HG02623 (cell line): ENCODE results near the gene TOR2A.
A peak's percentile ranks its signal among the peaks of the same experiment; 100 is the strongest.

Source experiments
- ATAC-seq: cut with Tn5 transposase; IDR thresholded peaks from one replicate; pipeline ENCODE4 v1.9.1; 2021; ENCODE audit warnings: moderate library complexity; ENCODE audit not compliant: unreplicated experiment

The TOR2A gene

GRCh38 chr9:127721391-127721821, 13.7 kb downstream of the TOR2A start:
- ATAC-seq, result no peak

GRCh38 chr9:127720865-127721227, 14.2 kb downstream of the TOR2A start:
- no peak for ATAC-seq

GRCh38 chr9:127720031-127720864, 14.8 kb downstream of the TOR2A start:
- ATAC-seq, result no peak

GRCh38 chr9:127717766-127718165, 17.3 kb downstream of the TOR2A start:
- ATAC-seq, result no peak

- no peak for ATAC-seq
Observed at GRCh38 chr9:127716412-127716811, 18.7 kb downstream of the TOR2A start.

GRCh38 chr9:127715470-127716337, 19.4 kb downstream of the TOR2A start, which contains the start of the genes PTRH1 and TTC16:
PTRH1 (minus strand) TSS chr9:127715663; CDS start chr9:127715639, 24 bp downstream.
TTC16 (plus strand) TSS chr9:127716079; CDS start chr9:127716146, 67 bp downstream.
- ATAC-seq, result peak; percentile 93

- no peak for ATAC-seq
Observed at GRCh38 chr9:127714951-127715469, 20.1 kb downstream of the TOR2A start.

- no peak for ATAC-seq
Observed at GRCh38 chr9:127714020-127714750, 20.9 kb downstream of the TOR2A start.

- no peak for ATAC-seq
Observed at GRCh38 chr9:127712867-127713266, 22.2 kb downstream of the TOR2A start.

- ATAC-seq, result no peak
Observed at GRCh38 chr9:127712371-127712770, 22.7 kb downstream of the TOR2A start.

GRCh38 chr9:127711831-127712274, 23.2 kb downstream of the TOR2A start:
- ATAC-seq, result no peak

- ATAC-seq, result no peak
Observed at GRCh38 chr9:127711226-127711701, 23.8 kb downstream of the TOR2A start.

GRCh38 chr9:127710204-127710783, 24.8 kb downstream of the TOR2A start:
- no peak for ATAC-seq

- no peak for ATAC-seq
Observed at GRCh38 chr9:127708952-127709587, 26.0 kb downstream of the TOR2A start.

GRCh38 chr9:127707766-127708165, 27.3 kb downstream of the TOR2A start:
- no peak for ATAC-seq

GRCh38 chr9:127706836-127707241, 28.3 kb downstream of the TOR2A start, which contains the start of gene CFAP157:
CFAP157 (plus strand) TSS chr9:127706988; CDS start chr9:127707032, 44 bp downstream.
- no peak for ATAC-seq

- ATAC-seq, result no peak
Observed at GRCh38 chr9:127705577-127706379, 29.3 kb downstream of the TOR2A start.

- no peak for ATAC-seq
Observed at GRCh38 chr9:127703289-127703946, 31.7 kb downstream of the TOR2A start.
